ENCODE measurements around the gene GLOD4.

Gene GLOD4

GRCh38 chr17:824378-824777, 42.3 kb upstream of the GLOD4 start:
- no peak for DNase-seq (ENCODE audit: low read depth)
- H3K4me3 ChIP-seq (ENCODE audit: control insufficient read depth, low read depth, low read length), result no peak overlapping the region
- no peak for TF ChIP-seq CTCF (conservative IDR thresholded peaks at IDR 0.05; ENCODE audit: control insufficient read depth, insufficient read depth, low read depth, low read length)

GRCh38 chr17:823501-823902, 41.4 kb upstream of the GLOD4 start:
- DNase-seq (ENCODE audit: low read depth), result no peak
- H3K4me3 ChIP-seq (ENCODE audit: control insufficient read depth, low read depth, low read length), result no peak overlapping the region
- TF ChIP-seq CTCF (conservative IDR thresholded peaks at IDR 0.05; ENCODE audit: control insufficient read depth, insufficient read depth, low read depth, low read length), result no peak

GRCh38 chr17:819251-819650, 37.2 kb upstream of the GLOD4 start:
- DNase-seq (ENCODE audit: low read depth), result no peak
- no peak overlapping the region for H3K4me3 ChIP-seq (ENCODE audit: control insufficient read depth, low read depth, low read length)
- TF ChIP-seq CTCF (conservative IDR thresholded peaks at IDR 0.05; ENCODE audit: control insufficient read depth, insufficient read depth, low read depth, low read length), result no peak

- no peak for DNase-seq (ENCODE audit: low read depth)
- H3K4me3 ChIP-seq (ENCODE audit: control insufficient read depth, low read depth, low read length), result no peak overlapping the region
- no peak for TF ChIP-seq CTCF (conservative IDR thresholded peaks at IDR 0.05; ENCODE audit: control insufficient read depth, insufficient read depth, low read depth, low read length)
Observed at GRCh38 chr17:814371-814770, 32.3 kb upstream of the GLOD4 start.

- H3K4me3 ChIP-seq (ENCODE audit: control insufficient read depth, low read depth, low read length), result no peak overlapping the region
- DNase-seq (ENCODE audit: low read depth), result no peak
- TF ChIP-seq CTCF (conservative IDR thresholded peaks at IDR 0.05; ENCODE audit: control insufficient read depth, insufficient read depth, low read depth, low read length), result no peak
Observed at GRCh38 chr17:812638-813204, 30.6 kb upstream of the GLOD4 start.

GRCh38 chr17:811051-811784, 29.1 kb upstream of the GLOD4 start:
- no peak overlapping the region for H3K4me3 ChIP-seq (ENCODE audit: control insufficient read depth, low read depth, low read length)
- TF ChIP-seq CTCF (conservative IDR thresholded peaks at IDR 0.05; ENCODE audit: control insufficient read depth, insufficient read depth, low read depth, low read length), result no peak
- DNase-seq (ENCODE audit: low read depth), result no peak
